Measurements from ENCODE around the gene KCNA5.

DNA sequence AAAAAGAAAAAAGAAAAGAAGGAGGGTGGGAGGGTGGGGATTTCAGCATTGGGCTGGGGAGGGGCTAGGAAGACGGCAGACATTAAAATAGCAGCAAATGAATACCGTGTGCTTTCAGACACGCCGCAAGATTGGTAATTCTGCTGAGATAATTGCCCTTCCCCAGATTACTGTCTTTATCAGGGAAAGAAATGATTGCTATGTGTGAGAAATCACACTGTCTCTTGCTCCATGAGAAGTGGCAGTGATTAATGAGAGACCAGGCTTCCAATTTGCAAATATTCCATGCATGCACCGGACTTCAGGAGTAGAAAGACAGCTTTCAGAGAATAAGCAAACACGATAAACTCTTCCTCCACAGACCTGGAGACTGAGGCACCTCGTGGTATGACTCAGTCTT lies 7.6 kb upstream of the KCNA5 start:
- TF ChIP-seq RFX5 (IDR thresholded peaks at IDR 0.05; ENCODE audit: low read depth, low read length): no peak
- TF ChIP-seq, protein P1, sequence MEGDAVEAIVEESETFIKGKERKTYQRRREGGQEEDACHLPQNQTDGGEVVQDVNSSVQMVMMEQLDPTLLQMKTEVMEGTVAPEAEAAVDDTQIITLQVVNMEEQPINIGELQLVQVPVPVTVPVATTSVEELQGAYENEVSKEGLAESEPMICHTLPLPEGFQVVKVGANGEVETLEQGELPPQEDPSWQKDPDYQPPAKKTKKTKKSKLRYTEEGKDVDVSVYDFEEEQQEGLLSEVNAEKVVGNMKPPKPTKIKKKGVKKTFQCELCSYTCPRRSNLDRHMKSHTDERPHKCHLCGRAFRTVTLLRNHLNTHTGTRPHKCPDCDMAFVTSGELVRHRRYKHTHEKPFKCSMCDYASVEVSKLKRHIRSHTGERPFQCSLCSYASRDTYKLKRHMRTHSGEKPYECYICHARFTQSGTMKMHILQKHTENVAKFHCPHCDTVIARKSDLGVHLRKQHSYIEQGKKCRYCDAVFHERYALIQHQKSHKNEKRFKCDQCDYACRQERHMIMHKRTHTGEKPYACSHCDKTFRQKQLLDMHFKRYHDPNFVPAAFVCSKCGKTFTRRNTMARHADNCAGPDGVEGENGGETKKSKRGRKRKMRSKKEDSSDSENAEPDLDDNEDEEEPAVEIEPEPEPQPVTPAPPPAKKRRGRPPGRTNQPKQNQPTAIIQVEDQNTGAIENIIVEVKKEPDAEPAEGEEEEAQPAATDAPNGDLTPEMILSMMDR (conservative IDR thresholded peaks at IDR 0.05; ENCODE audit: low read depth, low read length): no peak
